Measurements from ENCODE around the gene TUBB4B. TPM values are rescaled to one million over a fixed set of nuclear protein-coding genes. Genes with fewer than 3 reads are reported as not detected.
A peak's percentile ranks its signal among the peaks of the same experiment; 100 is the strongest.
"Not testable (repeated sequence)": the region's sequence is repeated elsewhere in the genome, so short reads cannot be mapped to it uniquely, and the experiment has no call there.

Gene TUBB4B
- total RNA-seq, 2 experiments from 2014 or later = 417 to 443 TPM

GRCh38 chr9:137241490-137242268, 592 bp downstream of the TUBB4B start:
- peaks cover 34% of the 10 kb centered on the region for H3K79me2 ChIP-seq (ENCODE audit: insufficient read depth, low read depth, low read length)
- peaks cover 54% of the 10 kb centered on the region for H3K4me1 ChIP-seq (ENCODE audit: insufficient read depth, low read length, poor library complexity, severe bottlenecking)
- peaks cover 28% of the 10 kb centered on the region for H3K36me3 ChIP-seq (ENCODE audit: insufficient read depth, low read length)

GRCh38 chr9:137242269-137243203, 1.4 kb downstream of the TUBB4B start:
- Histone ChIP-seq H3K9me2 (ENCODE audit: insufficient read depth, low read length) (no peaks in the 10 kb centered on the region), H3K27ac (ENCODE audit: low read depth, low read length, poor library complexity, severe bottlenecking) (peak overlapping the region; percentile 39), H3K4me3 (ENCODE audit: low read depth, low read length, poor library complexity, severe bottlenecking) (peak overlapping the region; percentile 98), H3K4me1 (ENCODE audit: insufficient read depth, low read length, poor library complexity, severe bottlenecking) (peaks cover 51% of the 10 kb centered on the region), H3K9me3 (ENCODE audit: low read length) (no peaks in the 10 kb centered on the region), H3K36me3 (ENCODE audit: insufficient read depth, low read length) (peaks cover 28% of the 10 kb centered on the region), H4K20me1 (ENCODE audit: insufficient read depth, low read length) (peaks cover 14% of the 10 kb centered on the region), H3K79me2 (ENCODE audit: insufficient read depth, low read depth, low read length) (peaks cover 34% of the 10 kb centered on the region), H3K4me2 (ENCODE audit: low read length) (peak overlapping the region; percentile 99), H2AFZ (ENCODE audit: low read length) (no peak overlapping the region)
- TF ChIP-seq CTCF (conservative IDR thresholded peaks at IDR 0.05; ENCODE audit: low read length) (no peak), EZH2phosphoT487 (IDR thresholded peaks at IDR 0.05; ENCODE audit: borderline replicate concordance, low read depth, low read length) (no peak)
- BruUV-seq (replicated peaks) = no TSS peak
- CTCF ChIA-PET (ENCODE audit: unreplicated experiment) = no interaction called here
- POLR2A ChIA-PET = interaction anchor here (1.5 kb wide), 1 partner anchor 11 kb away, joined by 7 read pairs; no protein-coding TSS in a partner anchor
- intact Hi-C loops (cut with micrococcal nuclease; ENCODE audit: unreplicated experiment) = no loop called here
- DNase-seq (ENCODE audit: low spot score) = no peak

More at GRCh38 chr9:137241490-137242268, 592 bp downstream of the TUBB4B start:
- TF ChIP-seq EZH2phosphoT487 (IDR thresholded peaks at IDR 0.05; ENCODE audit: borderline replicate concordance, low read depth, low read length) (no peak), CTCF (conservative IDR thresholded peaks at IDR 0.05; ENCODE audit: low read length) (no peak)
- DNase-seq (ENCODE audit: low spot score) = peak; percentile 55
- H2AFZ ChIP-seq (ENCODE audit: low read length) = no peak overlapping the region
- H4K20me1 ChIP-seq (ENCODE audit: insufficient read depth, low read length) = peaks cover 14% of the 10 kb centered on the region
- H3K9me3 ChIP-seq (ENCODE audit: low read length) = no peaks in the 10 kb centered on the region
- ChIA-PET CTCF (ENCODE audit: unreplicated experiment) (interaction anchor here (1.0 kb wide), 1 partner anchor 105 kb away, joined by 3 read pairs; no protein-coding TSS in a partner anchor), POLR2A (interaction anchor here (1.0 to 3.3 kb wide), 6 partner anchors 12 to 174 kb away, joined by 3 to 26 read pairs (median 3); partner anchors contain the start of genes NELFB and SAPCD2)
- H3K9me2 ChIP-seq (ENCODE audit: insufficient read depth, low read length) = no peaks in the 10 kb centered on the region
- peak overlapping the region; percentile 44 for H3K27ac ChIP-seq (ENCODE audit: low read depth, low read length, poor library complexity, severe bottlenecking)
- BruUV-seq (replicated peaks) = no TSS peak
- intact Hi-C loops (cut with micrococcal nuclease; ENCODE audit: unreplicated experiment) = loop anchor here (1.0 to 2.0 kb wide), 2 partner anchors 14 to 35 kb away; partner anchors contain the start of genes NELFB and TOR4A
- peak overlapping the region; percentile 98 for H3K4me3 ChIP-seq (ENCODE audit: low read depth, low read length, poor library complexity, severe bottlenecking)
- H3K4me2 ChIP-seq (ENCODE audit: low read length) = peak overlapping the region; percentile 99

GRCh38 chr9:137243266-137243625, 2.2 kb downstream of the TUBB4B start:
- H4K20me1 ChIP-seq (ENCODE audit: insufficient read depth, low read length) = peaks cover 14% of the 10 kb centered on the region
- peaks cover 33% of the 10 kb centered on the region for H3K79me2 ChIP-seq (ENCODE audit: insufficient read depth, low read depth, low read length)
- H3K4me3 ChIP-seq (ENCODE audit: low read depth, low read length, poor library complexity, severe bottlenecking); intact Hi-C loops (cut with micrococcal nuclease; ENCODE audit: unreplicated experiment); H2AFZ ChIP-seq (ENCODE audit: low read length); H3K27ac ChIP-seq (ENCODE audit: low read depth, low read length, poor library complexity, severe bottlenecking); CTCF ChIA-PET (ENCODE audit: unreplicated experiment); H3K9me3 ChIP-seq (ENCODE audit: low read length); H3K9me2 ChIP-seq (ENCODE audit: insufficient read depth, low read length); DNase-seq (ENCODE audit: low spot score): not testable (repeated sequence)
- peak overlapping the region; percentile 99 for H3K4me2 ChIP-seq (ENCODE audit: low read length)
- POLR2A ChIA-PET = interaction anchor here (1.5 kb wide), 1 partner anchor 11 kb away, joined by 7 read pairs; no protein-coding TSS in a partner anchor
- TSS peak; percentile 95 for BruUV-seq (replicated peaks)
- H3K36me3 ChIP-seq (ENCODE audit: insufficient read depth, low read length) = peaks cover 28% of the 10 kb centered on the region
- peaks cover 45% of the 10 kb centered on the region for H3K4me1 ChIP-seq (ENCODE audit: insufficient read depth, low read length, poor library complexity, severe bottlenecking)

Measured in OCI-LY7 (cell line).